CD14-positive monocyte (primary cell): ENCODE measurements around the gene WNT11. TPM values are rescaled to one million over a fixed set of nuclear protein-coding genes. Genes with fewer than 3 reads are reported as not detected.

ENCODE experiments used
- DNase-seq, 3 donors: peaks; one replicate each; pipeline ENCODE4 v3.0.0-alpha.2; 2011 to 2022
- H2AFZ ChIP-seq: 2 replicates; pipeline ENCODE4 v1.6.0; 2012; ENCODE audit warnings: mild to moderate bottlenecking, low read depth, low read length, inconsistent platforms; ENCODE audit not compliant: insufficient read depth, poor library complexity, severe bottlenecking
- H3K27ac ChIP-seq, 2 donors: 1 replicate in 1 of 2; 2 replicates in 1 of 2; pipeline ENCODE4 v1.5.1; 2012 to 2013; ENCODE audit warnings: low read length in 2 of 2, control low read depth in 1 of 2, inconsistent platforms in 1 of 2, low read depth in 1 of 2, mild to moderate bottlenecking in 1 of 2
- H3K27me3 ChIP-seq, 2 donors: one replicate each; pipeline versions ENCODE4 v1.6.0 to v1.6.1; 2011 to 2013; ENCODE audit warnings: low read length in 2 of 2; ENCODE audit not compliant: control insufficient read depth in 2 of 2, insufficient read depth in 2 of 2
- H3K36me3 ChIP-seq, 2 donors: replicated peaks in 1 of 2; 1 replicate in 1 of 2; 2 replicates in 1 of 2; pipeline versions ENCODE4 v1.5.1 to v1.6.1; 2012 to 2013; ENCODE audit warnings: low read length in 2 of 2, control low read depth in 1 of 2, inconsistent platforms in 1 of 2, mild to moderate bottlenecking in 1 of 2; ENCODE audit not compliant: insufficient read depth in 2 of 2, control insufficient read depth in 1 of 2
- H3K4me1 ChIP-seq, 2 donors: 1 replicate in 1 of 2; 2 replicates in 1 of 2; pipeline versions ENCODE4 v1.5.1 to v1.6.1; 2012 to 2013; ENCODE audit warnings: low read length in 2 of 2, control low read depth in 1 of 2, inconsistent platforms in 1 of 2, mild to moderate bottlenecking in 1 of 2, moderate library complexity in 1 of 2; ENCODE audit not compliant: insufficient read depth in 2 of 2, control insufficient read depth in 1 of 2
- H3K4me2 ChIP-seq: replicated peaks from 2 replicates; pipeline ENCODE3; 2012; ENCODE audit warnings: low read length, moderate library complexity, mild to moderate bottlenecking; ENCODE audit not compliant: poor library complexity, severe bottlenecking; ENCODE audit errors: extremely low read depth
- H3K4me3 ChIP-seq, 3 experiments: fragments of 200-600 bp in 1 of 3; sonication (generic) in 1 of 3; replicated peaks in 1 of 3; 1 replicate in 2 of 3; 2 replicates in 1 of 3; pipeline ENCODE4 v1.5.1; 2011 to 2013; ENCODE audit warnings: low read length in 3 of 3, mild to moderate bottlenecking in 3 of 3, control low read depth in 2 of 3, low read depth in 2 of 3, inconsistent platforms in 1 of 3, moderate library complexity in 1 of 3
- H3K79me2 ChIP-seq: 2 replicates; pipeline ENCODE4 v1.6.0; 2012; ENCODE audit warnings: mild to moderate bottlenecking, control low read depth, inconsistent platforms, low read length, moderate library complexity; ENCODE audit not compliant: insufficient read depth
- H3K9ac ChIP-seq: 2 replicates; pipeline ENCODE4 v1.6.0; 2017; ENCODE audit warnings: low read length, mild to moderate bottlenecking; ENCODE audit not compliant: insufficient read depth, poor library complexity, severe bottlenecking
- H3K9me3 ChIP-seq, 2 donors: replicated peaks in 1 of 2; 1 replicate in 1 of 2; 2 replicates in 1 of 2; pipeline versions ENCODE4 v1.5.1 to v1.6.1; 2012 to 2013; ENCODE audit warnings: low read length in 2 of 2, control low read depth in 1 of 2; ENCODE audit not compliant: control insufficient read depth in 1 of 2, insufficient read depth in 1 of 2
- H4K20me1 ChIP-seq: 2 replicates; pipeline ENCODE4 v1.6.0; 2012; ENCODE audit warnings: mild to moderate bottlenecking, low read length, control low read depth, moderate library complexity; ENCODE audit not compliant: insufficient read depth
- H3K27ac Mint-ChIP-seq, 7 donors: one replicate each; pipeline ENCODE4 v1.8.0; 2020; ENCODE audit warnings: mild to moderate bottlenecking in 7 of 7, mixed read lengths in 7 of 7, moderate library complexity in 6 of 7, inconsistent platforms in 2 of 7
- H3K27me3 Mint-ChIP-seq, 3 donors: one replicate each; pipeline ENCODE4 v1.8.0; 2021 to 2022; ENCODE audit warnings: low read depth in 3 of 3, mild to moderate bottlenecking in 3 of 3, mixed read lengths in 3 of 3, moderate library complexity in 3 of 3, inconsistent platforms in 1 of 3
- H3K36me3 Mint-ChIP-seq, 2 donors: one replicate each; pipeline ENCODE4 v1.8.0; 2020; ENCODE audit warnings: mixed read lengths in 2 of 2, inconsistent platforms in 1 of 2, mild to moderate bottlenecking in 1 of 2
- H3K4me1 Mint-ChIP-seq: one replicate; pipeline ENCODE4 v1.8.0; 2020; ENCODE audit warnings: mild to moderate bottlenecking, mixed read lengths
- H3K4me3 Mint-ChIP-seq, 2 donors: one replicate each; pipeline ENCODE4 v1.8.0; 2020; ENCODE audit warnings: mild to moderate bottlenecking in 2 of 2, mixed read lengths in 2 of 2, moderate library complexity in 1 of 2
- H3K9me3 Mint-ChIP-seq, 7 donors: one replicate each; pipeline ENCODE4 v1.8.0; 2020 to 2022; ENCODE audit warnings: mixed read lengths in 7 of 7, mild to moderate bottlenecking in 6 of 7, moderate library complexity in 6 of 7, inconsistent platforms in 2 of 7
- WGBS: methylation state at CpG from one replicate; pipeline ENCODE4 v1.1.5; 2013; ENCODE audit warnings: missing lambda C conversion rate; ENCODE audit not compliant: insufficient coverage; 5-methylcytosine and 5-hydroxymethylcytosine counted together
- intact Hi-C, 2 donors: fragments of 100-400 bp; cut with micrococcal nuclease; formaldehyde crosslinking; loops; one replicate each; pipeline versions ENCODE4 v1.15.0 to v1.15.1; 2023
- polyA plus RNA-seq, 3 donors: library from polyadenylated mRNA; depleted of rRNA in 1 of 3; unstranded in 2 of 3; stranded (reverse) in 1 of 3; fragments of 300-500 nt in 2 of 3; fragments of >200 nt in 1 of 3; fragmentation: Illumina TruSeq in 2 of 3; gene quantifications; 1 replicate in 2 of 3; 2 replicates in 1 of 3; pipeline ENCODE4 v1.2.3, GENCODE V29; 2012 to 2021
- TF ChIP-seq, protein P1 (sequence below): fragments of 200-600 bp; IDR thresholded peaks from one replicate; pipeline ENCODE4 v1.8.0; 2022; ENCODE audit warnings: antibody characterized with exemption, mild to moderate bottlenecking

The WNT11 gene
- polyA plus RNA-seq, 3 donors: 0.09 to 0.24 (median 0.21) TPM

DNA sequence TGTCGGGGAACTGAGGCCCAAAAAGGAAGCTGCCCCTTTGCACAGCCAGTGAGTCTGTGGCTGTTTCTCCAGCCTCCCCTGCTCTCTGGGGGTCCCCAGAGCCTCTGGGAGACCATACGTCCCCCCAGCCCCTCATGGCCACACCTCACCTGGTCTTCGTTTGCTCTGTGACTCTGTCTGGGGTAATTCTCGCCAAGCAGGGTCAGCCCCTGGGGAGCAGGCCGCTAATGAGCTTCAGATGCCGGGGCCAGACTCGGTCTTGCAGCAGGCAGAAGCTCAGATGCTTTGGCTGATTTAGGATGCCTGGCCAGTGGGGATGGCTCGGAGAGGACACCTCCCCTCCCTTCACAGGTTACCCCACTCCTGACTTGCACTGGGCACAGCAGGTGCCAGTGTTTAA lies 24.1 kb upstream of the WNT11 start:
- peaks cover 0 to 2% (median 0%) of the 10 kb centered on the region in 7 donors for H3K9me3 Mint-ChIP-seq
- H2AFZ ChIP-seq: no peak overlapping the region
- H3K4me2 ChIP-seq: no peak overlapping the region
- no peak overlapping the region for H3K4me3 Mint-ChIP-seq
- H3K4me1 Mint-ChIP-seq: peaks cover 45% of the 10 kb centered on the region
- no peaks in the 10 kb centered on the region for H3K27me3 ChIP-seq
- no peak for DNase-seq
- no peak overlapping the region for H3K4me3 ChIP-seq
- peaks cover 43 to 53% of the 10 kb centered on the region in 2 donors for H3K4me1 ChIP-seq
- intact Hi-C loops: loop anchor here in 1 of 2 donors (10.0 kb wide), 1 partner anchor 154 kb away; the partner anchor contains the start of genes GVQW3 and THAP12
- peaks cover 0 to 2% (median 0%) of the 10 kb centered on the region in 3 donors for H3K27me3 Mint-ChIP-seq
- H3K9me3 ChIP-seq: no peaks in the 10 kb centered on the region
- TF ChIP-seq, protein P1, sequence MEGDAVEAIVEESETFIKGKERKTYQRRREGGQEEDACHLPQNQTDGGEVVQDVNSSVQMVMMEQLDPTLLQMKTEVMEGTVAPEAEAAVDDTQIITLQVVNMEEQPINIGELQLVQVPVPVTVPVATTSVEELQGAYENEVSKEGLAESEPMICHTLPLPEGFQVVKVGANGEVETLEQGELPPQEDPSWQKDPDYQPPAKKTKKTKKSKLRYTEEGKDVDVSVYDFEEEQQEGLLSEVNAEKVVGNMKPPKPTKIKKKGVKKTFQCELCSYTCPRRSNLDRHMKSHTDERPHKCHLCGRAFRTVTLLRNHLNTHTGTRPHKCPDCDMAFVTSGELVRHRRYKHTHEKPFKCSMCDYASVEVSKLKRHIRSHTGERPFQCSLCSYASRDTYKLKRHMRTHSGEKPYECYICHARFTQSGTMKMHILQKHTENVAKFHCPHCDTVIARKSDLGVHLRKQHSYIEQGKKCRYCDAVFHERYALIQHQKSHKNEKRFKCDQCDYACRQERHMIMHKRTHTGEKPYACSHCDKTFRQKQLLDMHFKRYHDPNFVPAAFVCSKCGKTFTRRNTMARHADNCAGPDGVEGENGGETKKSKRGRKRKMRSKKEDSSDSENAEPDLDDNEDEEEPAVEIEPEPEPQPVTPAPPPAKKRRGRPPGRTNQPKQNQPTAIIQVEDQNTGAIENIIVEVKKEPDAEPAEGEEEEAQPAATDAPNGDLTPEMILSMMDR: no peak
- no peak overlapping the region for H3K27ac ChIP-seq
- no peaks in the 10 kb centered on the region for H4K20me1 ChIP-seq
- no peaks in the 10 kb centered on the region for H3K36me3 Mint-ChIP-seq
- H3K79me2 ChIP-seq: no peaks in the 10 kb centered on the region
- no peak overlapping the region for H3K9ac ChIP-seq
- H3K27ac Mint-ChIP-seq: no peak overlapping the region
- no peaks in the 10 kb centered on the region for H3K36me3 ChIP-seq
- 87% methylated on average over 8 of the region's 8 CpGs for WGBS

DNA sequence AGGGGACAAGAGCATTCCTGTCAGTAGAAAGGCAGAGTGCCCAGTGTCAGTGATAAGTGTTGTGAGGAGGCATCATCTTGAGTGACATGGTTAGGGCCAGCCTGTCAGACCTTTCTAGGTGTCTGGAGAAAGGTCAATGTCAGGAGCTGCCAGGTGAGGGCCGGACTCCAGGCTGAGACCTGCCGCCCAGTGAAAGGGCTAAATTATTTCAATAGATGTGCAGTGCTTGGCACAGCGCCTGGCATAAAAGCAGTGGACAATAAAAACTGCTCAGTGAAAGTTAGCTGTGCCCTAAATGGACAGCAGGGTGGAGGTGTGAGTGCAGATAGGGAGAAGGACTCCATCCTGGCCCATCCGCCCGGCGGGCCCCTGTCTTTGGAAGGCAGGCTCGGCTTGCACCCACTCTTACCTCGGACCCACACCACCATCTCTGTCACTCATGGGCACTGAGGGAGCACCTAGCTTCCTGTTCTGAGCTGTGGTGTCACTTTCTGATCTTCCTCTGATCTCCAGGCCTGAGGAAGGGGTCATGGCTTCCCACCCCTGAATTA lies 23.5 kb upstream of the WNT11 start:
- Histone ChIP-seq H3K27me3 (no peaks in the 10 kb centered on the region), H3K79me2 (no peaks in the 10 kb centered on the region), H3K4me1 (peaks cover 41 to 48% of the 10 kb centered on the region in 2 donors), H3K9me3 (no peaks in the 10 kb centered on the region), H2AFZ (no peak overlapping the region), H3K4me3 (no peak overlapping the region), H3K4me2 (no peak overlapping the region), H3K36me3 (no peaks in the 10 kb centered on the region), H4K20me1 (no peaks in the 10 kb centered on the region), H3K27ac (no peak overlapping the region), H3K9ac (no peak overlapping the region)
- H3K27ac Mint-ChIP-seq: peak overlapping the region in 1 of 7 donors; percentile 57
- peaks cover 0 to 2% (median 0%) of the 10 kb centered on the region in 7 donors for H3K9me3 Mint-ChIP-seq
- TF ChIP-seq, protein P1: no peak
- H3K36me3 Mint-ChIP-seq: no peaks in the 10 kb centered on the region
- intact Hi-C loops: loop anchor here in 1 of 2 donors (10.0 kb wide), 1 partner anchor 155 kb away; the partner anchor contains the start of genes GVQW3 and THAP12
- H3K4me1 Mint-ChIP-seq: peaks cover 47% of the 10 kb centered on the region
- WGBS: 95% methylated on average over 3 of the region's 8 CpGs
- no peak for DNase-seq
- H3K27me3 Mint-ChIP-seq: peaks cover 0 to 2% (median 0%) of the 10 kb centered on the region in 3 donors
- H3K4me3 Mint-ChIP-seq: no peak overlapping the region
